Spleen (tissue), 11 donors: ENCODE measurements around the gene PCSK4. TPM values are rescaled to one million over a fixed set of nuclear protein-coding genes. Genes with fewer than 3 reads are reported as not detected.
A peak's percentile ranks its signal among the peaks of the same experiment; 100 is the strongest.

ENCODE experiments used
- DNase-seq: peaks from one replicate; pipeline ENCODE4 v3.0.0-alpha.2; 2020
- H3K27ac ChIP-seq, 8 donors: fragments of 200-600 bp; sonication (generic) in 7 of 8; 1 replicate in 4 of 8; 2 replicates in 4 of 8; pipeline versions ENCODE4 v1.5.0 to v1.8.0; 2016 to 2021; ENCODE audit warnings: inconsistent platforms in 4 of 8, mild to moderate bottlenecking in 4 of 8, moderate library complexity in 1 of 8
- H3K27me3 ChIP-seq, 7 donors: fragments of 200-600 bp; sonication (generic) in 6 of 7; replicated peaks in 1 of 7; 1 replicate in 4 of 7; 2 replicates in 3 of 7; pipeline versions ENCODE4 v1.5.0 to v1.8.0; 2016 to 2021; ENCODE audit warnings: inconsistent platforms in 3 of 7, mild to moderate bottlenecking in 1 of 7
- H3K36me3 ChIP-seq, 6 donors: fragments of 200-600 bp; sonication (generic) in 5 of 6; 1 replicate in 4 of 6; 2 replicates in 2 of 6; pipeline versions ENCODE4 v1.5.0 to v1.8.0; 2016 to 2021; ENCODE audit warnings: inconsistent platforms in 2 of 6
- H3K4me1 ChIP-seq, 6 donors: fragments of 200-600 bp; sonication (generic) in 5 of 6; 1 replicate in 3 of 6; 2 replicates in 3 of 6; pipeline versions ENCODE4 v1.5.0 to v1.8.0; 2016 to 2021; ENCODE audit warnings: inconsistent platforms in 3 of 6
- H3K4me3 ChIP-seq, 8 donors: fragments of 200-600 bp; sonication (generic) in 7 of 8; 1 replicate in 4 of 8; 2 replicates in 4 of 8; pipeline versions ENCODE4 v1.5.0 to v1.8.0; 2016 to 2021; ENCODE audit warnings: inconsistent platforms in 4 of 8, mild to moderate bottlenecking in 4 of 8, moderate library complexity in 2 of 8
- H3K9me3 ChIP-seq, 8 donors: fragments of 200-600 bp; sonication (generic) in 7 of 8; 1 replicate in 4 of 8; 2 replicates in 4 of 8; pipeline versions ENCODE4 v1.5.0 to v1.8.0; 2016 to 2021; ENCODE audit warnings: inconsistent platforms in 4 of 8
- CTCF ChIP-seq, 11 experiments: fragments of 200-600 bp in 7 of 11; fragments of 450-650 bp in 4 of 11; sonication (generic) in 4 of 11; IDR thresholded peaks in 8 of 11; conservative IDR thresholded peaks in 3 of 11; 1 replicate in 7 of 11; 2 replicates in 4 of 11; pipeline versions ENCODE4 v1.4.0 to v1.8.0; 2016 to 2021; ENCODE audit warnings: antibody characterized with exemption in 11 of 11, inconsistent platforms in 4 of 11, mild to moderate bottlenecking in 1 of 11
- POLR2A ChIP-seq, 3 donors: fragments of 450-650 bp; IDR thresholded peaks; one replicate each; pipeline ENCODE4 v1.5.1; 2017; ENCODE audit warnings: antibody characterized with exemption in 3 of 3, mild to moderate bottlenecking in 1 of 3
- POLR2AphosphoS5 ChIP-seq, 3 donors: sonication (generic); formaldehyde crosslinking; IDR thresholded peaks; one replicate each; pipeline ENCODE4 v1.5.1; 2017; ENCODE audit warnings: antibody characterized with exemption in 3 of 3
- WGBS, 5 donors: extraction: QIAGEN DNeasy Blood & Tissue Kit in 3 of 5; methylation state at CpG; one replicate each; pipeline versions ENCODE4 v1.1.5 to v1.1.7; 2013 to 2018; 5-methylcytosine and 5-hydroxymethylcytosine counted together
- intact Hi-C: fragments of 100-400 bp; cut with DNase I; formaldehyde crosslinking; loops from one replicate; pipeline ENCODE4 v1.15.0; 2023; ENCODE audit warnings: low total_unique reads
- polyA plus RNA-seq, 3 donors: library from polyadenylated mRNA; stranded (reverse); fragments of 200-250 nt; gene quantifications; one replicate each; pipeline ENCODE4 v1.2.1, GENCODE V29; 2013
- total RNA-seq, 7 donors: library from RNA; depleted of rRNA in 3 of 7; stranded (reverse); fragments of >200 nt in 3 of 7; fragmentation: NEBNext Ultra II Directional in 4 of 7; extraction: Animal tissue kit (Norgen Biotek cat#: 25700) in 4 of 7; gene quantifications; one replicate each; pipeline versions ENCODE4 v1.1.0 to v1.2.1, GENCODE V29; 2016 to 2021
- donor health status: healthy with polysubstance abuse.
- donor health status: DM: no; HTN: no; CAD: no; lungs with moderate emphysema.
- donor health status: DM: no; HTN: no; CAD: no.
- donor health status: Bipolar disorder and iron deficiency.
- donor health status: healthy.
- donor health status: DM: no; HTN: no; CAD: no.
- donor health status: DM: yes; HTN: yes; CAD: no.

Gene PCSK4
- total and polyA plus RNA-seq, 10 donors: 1.1 to 4.2 (median 1.9) TPM

- Histone ChIP-seq H3K9me3 (no peaks in the 10 kb centered on the region), H3K27me3 (peaks cover 9 to 74% (median 64%) of the 10 kb centered on the region in 7 donors), H3K27ac (no peak overlapping the region), H3K36me3 (peaks cover 0 to 17% (median 7%) of the 10 kb centered on the region in 6 donors), H3K4me3 (peak overlapping the region in 2 of 8 donors; percentile 45 to 72), H3K4me1 (peaks cover 19 to 56% (median 47%) of the 10 kb centered on the region in 6 donors)
- intact Hi-C loops: no loop called here
- TF ChIP-seq POLR2A (IDR thresholded peaks at IDR 0.05) (no peak), POLR2AphosphoS5 (IDR thresholded peaks at IDR 0.05) (no peak), CTCF (IDR thresholded peaks at IDR 0.05 in 8 of 11, conservative IDR thresholded peaks at IDR 0.05 in 3 of 11) (no peak)
- no peak for DNase-seq
- WGBS, 5 donors: 2 to 7% (median 4%) methylated on average over 27 to 63 of the region's 63 CpGs
Observed at GRCh38 chr19:1446713-1447481, 43.3 kb downstream of the PCSK4 start.

DNA sequence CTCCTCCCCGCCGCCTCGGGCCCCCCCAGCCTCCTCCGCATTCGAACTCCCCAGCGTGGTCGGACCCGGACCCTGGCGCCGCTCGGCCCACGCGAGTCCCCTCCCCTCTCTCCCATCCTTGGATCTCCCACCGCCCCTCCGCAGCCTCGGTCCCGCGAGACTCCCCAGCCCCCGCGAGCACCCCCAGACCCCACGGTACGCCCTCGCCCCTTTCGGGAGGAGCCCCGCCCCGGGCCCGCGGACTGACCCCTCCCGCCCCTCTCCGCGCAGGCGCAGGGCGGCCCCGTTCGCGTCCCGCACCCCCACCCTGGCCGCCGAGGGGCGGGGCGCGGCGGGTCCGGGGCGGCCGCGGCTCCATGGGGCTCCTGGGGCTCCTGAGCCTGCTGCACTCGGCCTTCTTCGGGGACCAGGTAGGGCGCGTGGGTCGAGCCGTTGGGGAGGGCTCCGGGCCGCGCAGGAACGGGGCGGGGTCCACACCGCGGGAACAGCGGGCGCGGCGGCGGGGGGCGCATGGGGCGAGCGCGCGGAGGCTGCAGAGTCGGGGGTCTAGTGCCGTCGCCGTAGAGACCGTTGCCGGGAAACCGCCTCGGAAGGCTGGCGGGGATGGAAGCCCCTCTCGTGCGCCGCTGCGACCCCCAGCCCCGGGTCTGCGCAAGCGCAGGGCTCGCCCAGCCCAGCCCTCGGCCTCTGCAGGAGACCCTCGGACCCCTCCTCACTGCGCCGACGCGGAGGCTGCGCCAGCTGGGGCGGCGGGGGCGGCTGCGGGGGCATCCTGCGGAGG is 44.0 kb downstream of the PCSK4 start:
- H3K4me3 ChIP-seq: peak overlapping the region in 6 of 8 donors; percentile 22 to 72 (median 48)
- H3K27me3 ChIP-seq: peaks cover 9 to 66% (median 56%) of the 10 kb centered on the region in 7 donors
- 1 to 3% (median 2%) methylated on average over 18 to 99 of the region's 99 CpGs for WGBS, 5 donors
- DNase-seq: no peak
- H3K36me3 ChIP-seq: peaks cover 0 to 24% (median 15%) of the 10 kb centered on the region in 6 donors
- peaks cover 19 to 60% (median 48%) of the 10 kb centered on the region in 6 donors for H3K4me1 ChIP-seq
- intact Hi-C loops: no loop called here
- H3K9me3 ChIP-seq: no peaks in the 10 kb centered on the region
- no peak for TF ChIP-seq CTCF (IDR thresholded peaks at IDR 0.05 in 8 of 11, conservative IDR thresholded peaks at IDR 0.05 in 3 of 11)
- TF ChIP-seq POLR2AphosphoS5 (IDR thresholded peaks at IDR 0.05): no peak
- H3K27ac ChIP-seq: no peak overlapping the region

- peaks cover 9 to 58% (median 49%) of the 10 kb centered on the region in 7 donors for H3K27me3 ChIP-seq
Observed at GRCh38 chr19:1445185-1445931, 44.8 kb downstream of the PCSK4 start.

More at GRCh38 chr19:1445185-1445931, 44.8 kb downstream of the PCSK4 start:
- H3K27ac ChIP-seq: peak overlapping the region in 4 of 8 donors; percentile 46 to 78 (median 66)
- intact Hi-C loops: no loop called here
- H3K4me1 ChIP-seq: peaks cover 19 to 66% (median 52%) of the 10 kb centered on the region in 6 donors
- H3K4me3 ChIP-seq: peak overlapping the region; percentile 22 to 72 (median 44)
- peak; percentile 46 to 79 (median 66) for TF ChIP-seq POLR2AphosphoS5 (IDR thresholded peaks at IDR 0.05)
- peak; percentile 61 to 99 (median 96) for TF ChIP-seq CTCF (IDR thresholded peaks at IDR 0.05 in 8 of 11, conservative IDR thresholded peaks at IDR 0.05 in 3 of 11)
- no peak for TF ChIP-seq POLR2A (IDR thresholded peaks at IDR 0.05)
- H3K36me3 ChIP-seq: peaks cover 7 to 32% (median 23%) of the 10 kb centered on the region in 6 donors
- peak; percentile 97 for DNase-seq
- no peaks in the 10 kb centered on the region for H3K9me3 ChIP-seq
- 1 to 4% (median 3%) methylated on average over 44 to 70 of the region's 70 CpGs for WGBS, 5 donors
